Fibroblast of lung (primary cell): ENCODE results near the gene RNF212. TPM values are rescaled to one million over a fixed set of nuclear protein-coding genes. Genes with fewer than 3 reads are reported as not detected.
A peak's percentile ranks its signal among the peaks of the same experiment; 100 is the strongest.

Source experiments
- DNase-seq, 2 donors: peaks; one replicate each; pipeline versions ENCODE4 v3.0.0 to v3.0.0-alpha.2; 2010; ENCODE audit warnings: low read depth in 2 of 2
- H2AFZ ChIP-seq: 2 replicates; pipeline ENCODE4 v1.5.1; 2012; ENCODE audit warnings: low read length, control low read depth, inconsistent platforms
- H3K27ac ChIP-seq: 2 replicates; pipeline ENCODE4 v1.5.1; 2011; ENCODE audit warnings: low read length, control low read depth; ENCODE audit not compliant: insufficient read depth
- H3K27me3 ChIP-seq: 2 replicates; pipeline ENCODE4 v1.5.1; 2011; ENCODE audit warnings: mild to moderate bottlenecking, low read length; ENCODE audit not compliant: control insufficient read depth, insufficient read depth
- H3K36me3 ChIP-seq: 2 replicates; pipeline ENCODE4 v1.5.1; 2011; ENCODE audit warnings: low read length; ENCODE audit not compliant: control insufficient read depth, insufficient read depth
- H3K4me1 ChIP-seq: 2 replicates; pipeline ENCODE4 v1.5.1; 2011; ENCODE audit warnings: low read length; ENCODE audit not compliant: control insufficient read depth, insufficient read depth; ENCODE audit errors: extremely low read depth
- H3K4me2 ChIP-seq: 2 replicates; pipeline ENCODE4 v1.5.1; 2011; ENCODE audit warnings: low read length, control low read depth; ENCODE audit not compliant: insufficient read depth; ENCODE audit errors: extremely low read depth
- H3K4me3 ChIP-seq, 4 experiments: fragments of 200-600 bp in 1 of 4; sonication (generic) in 1 of 4; replicated peaks in 1 of 4; 2 replicates each; pipeline ENCODE4 v1.5.1; 2011 to 2016; ENCODE audit warnings: low read length in 4 of 4, low read depth in 3 of 4, mild to moderate bottlenecking in 3 of 4, control low read depth in 2 of 4, inconsistent platforms in 1 of 4, mixed read lengths in 1 of 4; ENCODE audit not compliant: insufficient read depth in 1 of 4; ENCODE audit errors: control extremely low read depth in 1 of 4
- H3K79me2 ChIP-seq: 2 replicates; pipeline ENCODE4 v1.5.1; 2012; ENCODE audit warnings: mild to moderate bottlenecking, low read length, inconsistent platforms; ENCODE audit not compliant: control insufficient read depth, insufficient read depth
- H3K9ac ChIP-seq: 2 replicates; pipeline ENCODE4 v1.5.1; 2011; ENCODE audit warnings: mild to moderate bottlenecking, low read length, control low read depth; ENCODE audit not compliant: insufficient read depth
- H3K9me3 ChIP-seq: 2 replicates; pipeline ENCODE4 v1.5.1; 2012; ENCODE audit warnings: low read depth, low read length; ENCODE audit not compliant: control insufficient read depth, insufficient read depth
- H4K20me1 ChIP-seq: 2 replicates; pipeline ENCODE4 v1.5.1; 2011; ENCODE audit warnings: low read length; ENCODE audit not compliant: control insufficient read depth, insufficient read depth; ENCODE audit errors: extremely low read depth
- EZH2 ChIP-seq: IDR thresholded peaks from 2 replicates; pipeline ENCODE4 v1.5.1; 2012; ENCODE audit warnings: low read length, control low read depth, mild to moderate bottlenecking; ENCODE audit errors: missing control alignments
- polyA plus RNA-seq, 2 donors: library from polyadenylated mRNA; depleted of rRNA in 1 of 2; stranded (reverse) in 1 of 2; unstranded in 1 of 2; fragments of >200 nt; gene quantifications; 2 replicates each; pipeline ENCODE4 v1.2.1, GENCODE V29; 2011 to 2012; ENCODE audit warnings: missing spikeins in 1 of 2
- total RNA-seq: library from RNA; depleted of rRNA; stranded (reverse); fragments of >200 nt; gene quantifications from 2 replicates; pipeline ENCODE4 v1.2.1, GENCODE V29; 2014
- TF ChIP-seq, protein P1 (sequence below), 2 donors: IDR thresholded peaks in 1 of 2; conservative IDR thresholded peaks in 1 of 2; 1 replicate in 1 of 2; 2 replicates in 1 of 2; pipeline ENCODE4 v1.5.1; 2011 to 2012; ENCODE audit warnings: low read length in 2 of 2, control low read depth in 1 of 2, inconsistent platforms in 1 of 2, low read depth in 1 of 2, mild to moderate bottlenecking in 1 of 2

RNF212 gene
- total and polyA plus RNA-seq, 2 donors (not counting 1 experiment from before 2014, with no cell fraction given) = 0.66 to 1.6 TPM

- no peaks in the 10 kb centered on the region for H4K20me1 ChIP-seq
- no peaks in the 10 kb centered on the region for H3K4me1 ChIP-seq
- no peaks in the 10 kb centered on the region for H3K36me3 ChIP-seq
- H3K79me2 ChIP-seq = no peaks in the 10 kb centered on the region
- no peak overlapping the region for H3K27ac ChIP-seq
- H3K27me3 ChIP-seq = peaks cover 2% of the 10 kb centered on the region
- no peaks in the 10 kb centered on the region for H3K9me3 ChIP-seq
- H3K4me3 ChIP-seq = no peak overlapping the region
- TF ChIP-seq, protein P1, sequence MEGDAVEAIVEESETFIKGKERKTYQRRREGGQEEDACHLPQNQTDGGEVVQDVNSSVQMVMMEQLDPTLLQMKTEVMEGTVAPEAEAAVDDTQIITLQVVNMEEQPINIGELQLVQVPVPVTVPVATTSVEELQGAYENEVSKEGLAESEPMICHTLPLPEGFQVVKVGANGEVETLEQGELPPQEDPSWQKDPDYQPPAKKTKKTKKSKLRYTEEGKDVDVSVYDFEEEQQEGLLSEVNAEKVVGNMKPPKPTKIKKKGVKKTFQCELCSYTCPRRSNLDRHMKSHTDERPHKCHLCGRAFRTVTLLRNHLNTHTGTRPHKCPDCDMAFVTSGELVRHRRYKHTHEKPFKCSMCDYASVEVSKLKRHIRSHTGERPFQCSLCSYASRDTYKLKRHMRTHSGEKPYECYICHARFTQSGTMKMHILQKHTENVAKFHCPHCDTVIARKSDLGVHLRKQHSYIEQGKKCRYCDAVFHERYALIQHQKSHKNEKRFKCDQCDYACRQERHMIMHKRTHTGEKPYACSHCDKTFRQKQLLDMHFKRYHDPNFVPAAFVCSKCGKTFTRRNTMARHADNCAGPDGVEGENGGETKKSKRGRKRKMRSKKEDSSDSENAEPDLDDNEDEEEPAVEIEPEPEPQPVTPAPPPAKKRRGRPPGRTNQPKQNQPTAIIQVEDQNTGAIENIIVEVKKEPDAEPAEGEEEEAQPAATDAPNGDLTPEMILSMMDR (conservative IDR thresholded peaks at IDR 0.05 in 1 of 2, IDR thresholded peaks at IDR 0.05 in 1 of 2; ENCODE audit: low read depth in 1 of 2, low read length in 2 of 2) = no peak
- H2AFZ ChIP-seq = no peak overlapping the region
- H3K4me2 ChIP-seq = no peak overlapping the region
- H3K9ac ChIP-seq = no peak overlapping the region
- no peak for DNase-seq
Observed at GRCh38 chr4:1124818-1125217, 11.5 kb upstream of the RNF212 start.

DNA sequence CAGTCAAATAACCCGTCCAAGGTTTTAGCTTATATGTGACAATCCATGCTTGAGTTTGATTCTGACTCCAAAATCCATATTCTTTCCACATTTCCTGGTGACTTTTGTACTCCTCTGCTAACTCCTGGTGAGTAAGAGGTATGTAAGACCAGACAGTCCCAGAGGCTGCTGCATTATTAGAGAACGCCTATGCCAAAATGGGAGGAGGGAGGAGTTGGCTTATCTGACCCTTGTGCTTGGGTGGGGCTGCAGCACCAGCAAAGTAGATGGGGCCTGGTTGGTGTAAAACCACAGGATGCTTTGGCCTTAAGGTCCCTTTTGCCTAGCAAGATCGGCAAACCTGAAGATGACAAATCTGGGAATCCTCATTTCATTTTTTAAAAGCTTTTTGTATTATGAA, 9.1 kb upstream of the RNF212 start:
- Histone ChIP-seq H3K79me2 (no peaks in the 10 kb centered on the region), H3K4me2 (no peak overlapping the region), H3K4me1 (no peaks in the 10 kb centered on the region), H3K9me3 (no peaks in the 10 kb centered on the region), H3K36me3 (no peaks in the 10 kb centered on the region), H3K4me3 (no peak overlapping the region), H3K9ac (no peak overlapping the region), H3K27me3 (peaks cover 2% of the 10 kb centered on the region), H3K27ac (no peak overlapping the region), H4K20me1 (no peaks in the 10 kb centered on the region), H2AFZ (no peak overlapping the region)
- TF ChIP-seq EZH2 = no peak
- TF ChIP-seq, protein P1 (conservative IDR thresholded peaks at IDR 0.05 in 1 of 2, IDR thresholded peaks at IDR 0.05 in 1 of 2; ENCODE audit: low read depth in 1 of 2, low read length in 2 of 2) = no peak
- no peak for DNase-seq

DNA sequence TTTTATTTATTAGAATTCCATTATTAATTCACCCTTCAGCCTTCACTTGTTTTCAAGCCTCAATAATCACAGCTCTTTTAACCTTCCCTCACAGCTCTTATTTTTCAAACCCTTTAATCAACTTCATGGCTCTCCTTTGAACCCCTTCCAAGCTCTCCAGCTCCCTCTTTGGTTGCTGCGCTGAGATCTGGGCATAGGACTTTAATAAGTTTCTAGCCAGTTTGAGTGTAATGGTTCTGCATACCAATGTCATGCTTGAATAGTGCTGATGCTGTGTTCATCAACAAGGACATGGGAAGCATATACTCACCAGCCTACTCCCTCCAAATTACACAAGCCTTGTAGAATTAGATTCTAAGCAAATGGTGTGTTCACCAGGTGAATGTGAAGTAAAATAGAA, 3.5 kb upstream of the RNF212 start:
- Histone ChIP-seq H3K9ac (no peak overlapping the region), H3K36me3 (no peaks in the 10 kb centered on the region), H3K9me3 (no peaks in the 10 kb centered on the region), H3K4me3 (no peak overlapping the region), H2AFZ (no peak overlapping the region), H3K4me1 (no peaks in the 10 kb centered on the region), H3K4me2 (no peak overlapping the region), H4K20me1 (no peaks in the 10 kb centered on the region), H3K27ac (no peak overlapping the region), H3K27me3 (peaks cover under 1% of the 10 kb centered on the region), H3K79me2 (no peaks in the 10 kb centered on the region)
- peak; percentile 11 to 21 for DNase-seq
- TF ChIP-seq, protein P1 (conservative IDR thresholded peaks at IDR 0.05 in 1 of 2, IDR thresholded peaks at IDR 0.05 in 1 of 2; ENCODE audit: low read depth in 1 of 2, low read length in 2 of 2) = peak in 1 of 2 donors; percentile 10
- no peak for TF ChIP-seq EZH2
